GM21367 (cell line): Measurements from ENCODE around the gene MECP2.
"Not testable (repeated sequence)": the region's sequence is repeated elsewhere in the genome, so short reads cannot be mapped to it uniquely, and the experiment has no call there.

Experiments
- ATAC-seq: cut with Tn5 transposase; IDR thresholded peaks from one replicate; pipeline ENCODE4 v1.9.1; 2021; ENCODE audit not compliant: unreplicated experiment

The MECP2 gene

DNA sequence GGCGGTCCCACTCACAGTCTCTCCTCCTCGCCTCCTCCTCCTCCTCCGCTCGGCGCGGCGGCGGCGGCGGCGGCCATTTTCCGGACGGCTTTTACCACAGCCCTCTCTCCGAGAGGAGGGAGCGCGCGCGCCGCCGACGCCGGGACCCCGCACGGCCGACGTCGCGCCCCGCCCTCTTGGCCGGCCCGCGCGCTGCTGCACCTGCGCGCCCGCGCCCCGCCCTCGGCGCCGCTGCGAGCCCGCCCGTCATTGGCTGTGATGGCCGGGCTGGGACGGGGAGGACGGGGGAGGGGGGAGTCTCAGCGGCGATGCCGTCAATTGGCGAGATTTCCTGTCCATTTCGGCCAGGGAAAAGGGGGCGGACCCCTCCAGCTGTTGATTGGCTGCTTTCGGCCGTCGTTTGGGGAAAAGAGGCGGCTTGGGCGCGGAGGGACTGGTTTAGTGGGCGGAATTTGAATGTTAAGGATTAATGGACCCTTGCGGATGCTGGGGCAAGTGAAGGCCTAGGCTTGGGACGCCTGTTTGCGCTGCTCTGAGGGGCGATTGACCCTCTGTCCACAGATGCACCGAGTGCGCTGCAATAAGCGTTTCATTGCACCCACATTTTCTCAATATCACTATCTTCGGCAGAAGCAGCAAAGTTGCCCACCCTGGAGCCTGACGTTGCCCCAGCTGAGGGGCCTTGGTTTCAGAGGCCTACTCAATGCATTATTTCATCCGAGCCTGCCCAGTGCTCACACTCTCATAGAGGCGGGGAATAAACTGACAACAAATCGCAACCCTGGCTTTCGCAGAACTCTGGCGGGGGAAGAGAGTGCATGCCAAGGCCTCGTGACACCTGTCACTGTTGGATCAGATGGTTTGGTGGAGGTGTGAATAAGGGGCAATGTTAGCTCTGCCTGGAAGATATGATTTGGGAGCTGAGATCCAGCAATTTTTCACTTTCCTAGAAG lies at the start of gene MECP2:
TSS of gene MECP2 (minus strand) at position 129 of the 953 bp plus-strand sequence.
- ATAC-seq: peak; percentile 80

DNA sequence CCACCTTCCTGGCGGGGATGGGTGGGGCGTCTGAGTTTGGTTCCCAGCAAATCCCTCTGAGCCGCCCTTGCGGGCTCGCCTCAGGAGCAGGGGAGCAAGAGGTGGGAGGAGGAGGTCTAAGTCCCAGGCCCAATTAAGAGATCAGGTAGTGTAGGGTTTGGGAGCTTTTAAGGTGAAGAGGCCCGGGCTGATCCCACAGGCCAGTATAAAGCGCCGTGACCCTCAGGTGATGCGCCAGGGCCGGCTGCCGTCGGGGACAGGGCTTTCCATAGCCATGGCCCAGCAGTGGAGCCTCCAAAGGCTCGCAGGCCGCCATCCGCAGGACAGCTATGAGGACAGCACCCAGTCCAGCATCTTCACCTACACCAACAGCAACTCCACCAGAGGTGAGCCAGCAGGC lies 46.5 kb upstream of the MECP2 start, which contains the start of gene OPN1LW:
TSS of gene OPN1LW (plus strand) at position 234 of the 400 bp plus-strand sequence. CDS start at position 275, 41 bp downstream.
- ATAC-seq: not testable (repeated sequence)

DNA sequence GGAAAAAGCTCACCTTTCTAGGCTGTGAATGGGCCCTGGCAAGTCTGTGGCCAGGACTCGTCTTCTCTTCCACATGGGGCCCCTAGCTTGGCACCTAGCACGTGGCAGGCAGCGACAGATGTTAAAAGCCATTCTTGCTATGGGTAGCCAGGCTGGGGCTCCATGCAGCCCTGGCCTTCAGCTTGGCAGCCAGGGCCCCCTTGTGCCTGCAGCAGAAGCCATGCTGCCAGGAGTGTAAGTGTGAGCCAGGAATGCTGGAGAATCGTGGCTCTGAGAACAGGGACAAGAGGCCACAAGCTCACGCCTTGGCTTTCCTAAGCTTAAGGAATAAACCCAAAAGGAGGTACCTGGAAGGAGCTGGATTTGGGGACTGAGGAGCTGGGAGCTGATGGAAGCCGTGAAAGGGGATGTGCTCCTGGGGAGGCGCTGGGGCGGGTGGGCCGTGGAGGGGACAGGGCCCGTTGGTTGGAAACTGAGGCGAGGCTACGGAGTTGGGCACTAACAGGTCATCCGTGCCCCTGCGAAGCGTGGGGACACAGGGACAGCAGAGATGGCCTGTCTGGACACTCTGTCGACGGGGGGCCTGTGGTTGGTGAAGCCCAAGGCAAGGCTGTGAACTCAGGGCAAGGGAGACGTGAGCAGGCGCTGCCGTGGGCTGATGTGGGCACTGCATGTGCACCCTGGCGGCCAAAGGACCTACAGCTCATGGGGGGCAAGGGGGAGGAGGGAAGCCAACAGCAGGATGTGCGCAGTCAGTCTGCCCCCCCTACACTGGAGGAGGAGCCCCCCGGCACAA lies 45.6 kb upstream of the MECP2 start:
- ATAC-seq: no peak

DNA sequence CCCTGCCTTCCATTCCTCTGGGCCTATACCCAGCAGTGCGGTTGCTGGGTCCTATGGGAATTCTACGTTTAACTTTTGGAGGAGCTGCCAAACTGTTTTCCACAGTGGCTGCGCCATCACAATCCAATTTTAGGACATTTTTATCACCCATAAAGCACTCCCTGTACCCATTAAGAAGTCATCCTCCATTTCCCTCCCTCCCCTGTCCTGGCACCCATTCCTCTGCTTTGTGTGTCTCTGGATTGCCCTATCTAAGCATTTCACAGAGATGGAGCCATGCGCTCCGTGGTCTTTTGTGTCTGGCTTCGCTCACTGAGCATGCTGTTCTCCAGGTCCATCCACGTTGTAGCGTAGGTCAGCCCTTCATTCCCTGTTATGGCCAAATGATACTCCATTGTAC lies 44.9 kb upstream of the MECP2 start:
- no peak for ATAC-seq

DNA sequence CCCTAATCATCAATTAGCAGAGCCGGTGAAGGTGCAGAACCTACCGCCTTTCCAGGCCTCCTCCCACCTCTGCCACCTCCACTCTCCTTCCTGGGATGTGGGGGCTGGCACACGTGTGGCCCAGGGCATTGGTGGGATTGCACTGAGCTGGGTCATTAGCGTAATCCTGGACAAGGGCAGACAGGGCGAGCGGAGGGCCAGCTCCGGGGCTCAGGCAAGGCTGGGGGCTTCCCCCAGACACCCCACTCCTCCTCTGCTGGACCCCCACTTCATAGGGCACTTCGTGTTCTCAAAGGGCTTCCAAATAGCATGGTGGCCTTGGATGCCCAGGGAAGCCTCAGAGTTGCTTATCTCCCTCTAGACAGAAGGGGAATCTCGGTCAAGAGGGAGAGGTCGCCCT lies 43.2 kb upstream of the MECP2 start:
- no peak for ATAC-seq

DNA sequence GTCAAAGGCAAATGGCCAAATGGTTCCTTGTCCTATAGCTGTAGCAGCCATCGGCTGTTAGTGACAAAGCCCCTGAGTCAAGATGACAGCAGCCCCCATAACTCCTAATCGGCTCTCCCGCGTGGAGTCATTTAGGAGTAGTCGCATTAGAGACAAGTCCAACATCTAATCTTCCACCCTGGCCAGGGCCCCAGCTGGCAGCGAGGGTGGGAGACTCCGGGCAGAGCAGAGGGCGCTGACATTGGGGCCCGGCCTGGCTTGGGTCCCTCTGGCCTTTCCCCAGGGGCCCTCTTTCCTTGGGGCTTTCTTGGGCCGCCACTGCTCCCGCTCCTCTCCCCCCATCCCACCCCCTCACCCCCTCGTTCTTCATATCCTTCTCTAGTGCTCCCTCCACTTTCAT lies 42.7 kb upstream of the MECP2 start:
- ATAC-seq: no peak

DNA sequence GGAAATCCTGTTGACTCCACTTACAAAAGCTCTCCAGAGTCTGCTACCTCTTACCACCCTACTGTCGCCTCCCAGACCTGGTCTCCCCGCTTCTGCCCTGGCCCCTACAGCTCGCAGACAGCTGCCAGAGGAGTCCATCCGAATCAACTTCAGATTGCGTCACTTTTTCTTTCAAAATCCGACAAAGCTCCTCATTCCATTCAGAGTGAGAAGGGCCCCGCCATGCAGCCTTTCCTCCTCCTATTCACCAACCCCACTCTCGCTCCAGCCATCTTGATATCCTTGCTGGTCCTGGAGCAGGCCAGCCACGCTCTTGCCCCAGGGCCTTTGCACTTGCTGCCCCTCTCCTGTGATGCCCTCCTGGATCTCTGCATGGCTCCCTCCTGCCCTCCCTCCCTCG lies 41.3 kb upstream of the MECP2 start:
- ATAC-seq: no peak

DNA sequence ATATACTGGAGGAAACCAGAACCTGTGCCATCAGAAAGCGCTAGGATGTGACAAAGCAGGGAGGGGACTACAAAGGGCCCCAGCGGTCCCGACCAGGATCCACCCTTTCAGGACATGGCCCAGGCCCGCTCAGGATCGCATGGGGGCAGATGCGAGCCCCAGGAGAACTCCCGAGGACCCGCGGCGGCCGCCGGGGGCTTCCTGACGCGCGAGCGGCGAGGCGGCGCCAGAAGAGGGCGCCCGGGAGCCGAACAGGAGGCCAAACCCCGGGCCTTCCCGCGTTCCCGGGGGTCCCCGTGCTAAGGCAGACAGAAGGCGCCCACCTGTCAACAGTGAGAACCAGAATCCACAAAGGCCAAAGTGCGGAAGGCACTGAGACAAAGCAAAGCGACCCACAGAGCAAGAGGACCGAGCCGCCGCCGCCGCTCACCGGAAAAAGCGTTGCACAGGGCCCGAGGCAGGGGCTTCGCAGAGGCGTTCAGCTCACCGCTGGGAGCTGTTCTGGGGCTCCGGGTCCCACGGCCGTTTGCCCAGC lies 39.2 kb upstream of the MECP2 start:
- no peak for ATAC-seq

DNA sequence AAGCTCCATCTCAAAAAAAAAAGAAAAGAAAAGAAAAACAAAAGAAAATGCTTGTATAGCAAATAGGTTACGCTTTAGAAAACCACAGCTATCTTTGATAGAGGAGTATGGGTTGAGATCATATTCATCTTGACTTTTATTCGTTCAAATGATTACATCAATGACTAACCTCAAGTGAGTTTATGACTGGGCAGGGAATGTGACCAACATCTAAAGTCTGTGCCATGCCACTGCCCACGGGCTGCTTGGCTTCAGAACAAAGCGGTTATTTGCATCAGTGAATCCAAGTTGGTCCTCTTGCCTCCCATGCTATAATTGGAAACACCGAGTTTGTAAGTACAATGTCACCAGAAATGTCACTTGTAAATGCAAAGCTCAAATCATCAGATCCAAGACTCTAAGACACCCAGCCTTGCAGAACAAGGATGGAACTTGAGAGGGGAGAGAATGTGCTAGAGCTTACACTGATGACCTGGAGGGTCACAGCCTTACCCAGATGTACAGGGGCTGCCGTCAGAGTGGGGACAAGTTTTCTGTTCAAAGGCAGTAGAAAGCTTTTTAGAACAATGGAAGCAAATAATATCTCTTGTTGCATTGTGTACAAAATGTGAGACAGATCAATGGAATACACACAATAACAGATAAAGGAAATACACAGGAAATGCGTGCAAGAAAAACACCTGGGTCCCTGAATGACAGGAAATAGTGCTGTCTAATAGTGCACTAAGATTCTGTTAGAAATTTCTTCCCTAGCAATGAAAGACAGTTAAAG lies 38.1 kb upstream of the MECP2 start:
- ATAC-seq: no peak

DNA sequence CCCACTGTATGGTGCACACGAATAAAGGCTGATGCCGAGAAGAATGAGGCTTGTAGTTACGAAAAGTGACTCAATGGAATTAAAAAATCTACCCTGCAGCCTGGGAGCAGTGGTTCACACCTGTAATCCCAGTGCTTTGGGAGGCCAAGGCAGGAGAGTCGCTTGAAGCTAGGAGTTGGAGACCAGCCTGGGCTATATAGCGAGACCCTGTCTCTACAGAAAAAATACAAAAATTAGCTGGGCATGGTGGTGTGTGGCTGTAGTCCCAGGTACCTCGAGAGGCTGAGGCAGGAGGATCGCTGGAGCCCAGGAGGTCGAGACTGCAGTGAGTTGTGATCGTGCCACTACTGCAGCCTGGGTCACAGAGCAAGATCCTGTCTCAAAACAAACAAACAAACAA lies 34.8 kb upstream of the MECP2 start:
- no peak for ATAC-seq

DNA sequence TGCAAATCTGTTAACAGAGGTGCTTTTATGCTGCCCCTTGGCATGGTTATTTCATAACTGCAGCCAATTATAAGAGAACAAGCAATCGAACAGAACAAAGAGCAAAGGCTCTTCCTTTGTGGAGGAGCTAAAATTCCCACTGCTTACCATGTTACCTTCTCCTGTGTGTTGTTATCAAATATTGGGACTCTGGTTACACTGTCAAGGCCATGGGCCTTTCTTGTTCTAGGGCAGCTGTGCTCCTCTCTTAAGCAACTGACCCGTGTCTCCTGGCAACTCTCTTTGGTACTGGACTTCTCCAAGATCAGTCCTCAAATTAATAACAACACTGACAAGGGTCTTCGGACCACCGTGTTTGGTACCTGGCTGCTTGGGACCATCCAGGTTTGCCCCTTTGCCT lies 34.4 kb upstream of the MECP2 start:
- no peak for ATAC-seq

DNA sequence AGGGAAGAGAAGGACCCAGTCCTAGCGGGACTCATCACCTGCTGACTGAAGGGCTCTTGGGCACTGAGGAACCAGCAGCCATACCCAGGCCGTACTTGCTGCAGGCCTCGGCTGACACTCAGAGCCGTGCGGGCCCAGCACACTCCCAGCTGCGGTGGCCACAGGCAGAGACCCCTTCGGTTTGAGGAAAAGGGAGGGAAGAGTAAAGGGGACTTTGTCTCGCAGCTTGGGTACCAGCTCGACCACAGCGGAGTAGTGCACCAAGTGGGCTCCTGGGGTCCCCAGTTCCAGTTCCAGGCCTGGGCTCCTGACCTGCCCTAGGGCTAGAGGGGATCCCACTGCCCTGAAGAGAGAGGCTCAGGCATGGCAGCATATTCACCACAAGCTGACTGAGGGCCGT lies 28.6 kb upstream of the MECP2 start:
- ATAC-seq: no peak

DNA sequence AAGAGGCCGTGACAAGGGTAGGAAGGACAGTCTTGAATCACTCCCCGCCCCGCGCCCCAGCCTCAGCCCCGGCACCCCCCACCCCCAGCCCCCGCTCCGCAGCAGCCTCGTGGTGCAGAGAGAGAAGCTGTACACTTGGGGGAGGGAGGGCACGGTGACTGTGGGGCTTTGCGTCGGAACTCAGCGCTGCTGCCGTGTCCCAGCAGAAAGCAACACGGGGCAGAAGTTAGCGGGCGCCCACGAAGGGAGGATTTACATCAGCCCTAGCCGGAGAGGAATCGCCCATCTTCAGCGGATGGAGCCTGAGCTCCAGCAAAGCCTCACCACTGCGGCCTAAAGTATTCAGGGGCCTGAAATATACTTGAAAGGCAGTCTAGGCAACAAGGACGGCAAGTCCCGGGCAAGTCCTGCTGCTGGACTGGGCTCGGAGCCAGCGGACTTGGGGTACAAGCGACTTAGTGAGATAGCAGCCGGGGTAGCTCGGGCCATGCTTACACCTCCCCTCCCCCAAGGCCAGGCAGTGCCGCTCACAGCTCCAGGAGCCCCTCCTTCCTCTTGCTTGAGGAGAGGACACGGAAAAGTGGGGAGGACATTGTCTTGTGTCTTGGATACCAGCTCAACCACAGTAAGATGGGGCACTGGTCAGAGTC lies 28.0 kb upstream of the MECP2 start:
- no peak for ATAC-seq

DNA sequence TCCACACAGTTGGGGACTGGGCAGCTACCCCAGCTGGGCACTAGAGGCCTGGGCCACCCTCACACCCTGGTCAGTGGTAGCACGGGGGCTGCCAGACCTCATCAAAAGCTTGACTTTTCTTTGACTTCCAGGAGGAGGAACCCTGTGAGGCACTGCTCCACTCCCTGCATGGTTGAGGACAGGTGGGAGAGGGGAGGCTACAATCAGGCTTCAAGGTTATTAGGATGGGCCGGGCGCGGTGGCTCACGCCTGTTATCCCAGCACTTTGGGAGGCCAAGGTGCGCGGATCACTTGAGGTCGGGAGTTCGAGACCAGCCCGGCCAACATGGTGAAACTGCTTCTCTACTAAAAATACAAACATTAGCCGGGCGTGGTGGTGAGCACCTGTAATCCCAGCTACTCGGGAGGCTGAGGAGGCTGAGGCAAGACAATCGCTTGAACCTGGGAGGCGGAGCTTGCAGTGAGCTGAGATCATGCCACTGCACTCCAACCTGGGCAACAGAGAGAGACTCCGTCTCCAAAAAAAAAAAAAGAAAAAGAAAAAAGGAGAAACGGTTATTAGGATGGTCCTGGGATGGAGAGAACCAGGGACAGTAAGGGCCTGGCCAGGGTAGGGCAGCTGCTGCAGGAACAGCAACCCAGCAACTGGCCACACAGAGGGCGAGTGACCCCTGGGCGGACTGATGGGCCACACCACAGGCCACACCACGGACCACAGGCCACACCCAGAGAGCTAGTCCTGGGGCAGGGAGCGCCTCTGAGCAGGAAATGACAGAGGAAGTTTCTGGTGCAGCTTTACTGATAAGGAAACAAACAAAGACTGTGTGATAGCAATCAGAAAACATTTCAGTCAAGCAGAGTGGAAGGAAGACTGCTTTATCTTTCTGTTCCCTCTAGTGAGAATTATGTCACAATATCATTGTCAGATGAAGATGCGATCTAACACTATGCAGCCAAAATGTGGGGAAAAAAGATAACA lies 26.0 kb upstream of the MECP2 start:
- ATAC-seq: no peak

DNA sequence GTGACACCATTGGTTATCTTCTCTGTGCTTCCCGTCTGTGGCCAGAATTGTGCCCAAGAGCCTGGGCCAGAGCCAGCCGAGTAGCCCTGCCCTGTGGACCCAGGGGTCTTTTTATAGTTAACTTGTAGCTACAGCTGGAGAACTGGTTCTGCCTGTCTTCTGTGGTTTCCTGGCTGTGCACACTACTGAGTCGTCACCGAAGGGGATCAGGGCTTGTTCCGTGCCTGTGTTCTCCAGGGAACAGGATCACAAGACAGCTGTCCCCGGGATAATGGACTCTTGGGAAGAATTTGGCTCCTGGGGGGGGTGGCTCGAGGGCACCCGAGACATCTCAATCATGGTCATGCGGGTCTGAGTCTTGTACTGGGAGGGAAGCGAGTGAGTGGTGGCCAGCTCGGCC lies 24.4 kb upstream of the MECP2 start:
- no peak for ATAC-seq

DNA sequence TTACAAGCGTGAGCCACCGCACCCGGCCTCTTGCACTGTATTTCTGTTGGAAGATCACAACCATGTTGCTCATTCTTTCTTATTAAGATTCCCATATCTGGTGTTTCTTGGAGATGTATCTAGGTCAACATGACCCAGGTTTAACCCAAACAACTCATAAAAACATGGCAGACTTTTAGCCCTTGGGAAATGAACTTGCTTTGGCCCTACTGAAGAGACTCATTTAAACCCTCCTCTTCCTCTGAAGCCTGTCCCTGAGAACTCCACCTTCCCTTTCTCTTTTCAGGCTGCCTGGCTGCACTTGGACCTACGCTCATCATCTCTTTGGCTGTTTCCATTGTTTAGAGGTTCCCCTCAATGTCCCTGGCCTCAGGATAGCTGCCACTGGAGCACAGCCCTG lies 23.7 kb upstream of the MECP2 start:
- ATAC-seq: no peak

DNA sequence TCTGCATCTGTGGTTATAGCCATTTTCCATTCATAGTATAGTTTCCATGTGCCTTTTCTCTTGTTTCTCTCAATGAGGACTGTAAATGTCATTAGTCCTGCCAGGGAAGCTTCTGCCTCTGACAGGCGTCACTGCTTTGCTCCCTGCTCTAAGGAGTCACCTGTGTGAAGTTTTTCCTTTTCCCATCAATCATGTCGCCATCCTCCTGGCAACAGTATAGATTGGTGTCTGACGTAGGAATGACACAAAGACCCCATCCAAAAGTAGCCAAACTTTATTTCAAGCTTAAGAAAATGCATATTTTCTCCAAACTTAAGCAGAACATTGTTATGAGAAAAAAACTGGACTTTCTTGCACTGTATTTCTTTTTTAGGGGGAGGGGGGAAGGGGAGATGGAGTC lies 23.1 kb upstream of the MECP2 start:
- ATAC-seq: no peak

DNA sequence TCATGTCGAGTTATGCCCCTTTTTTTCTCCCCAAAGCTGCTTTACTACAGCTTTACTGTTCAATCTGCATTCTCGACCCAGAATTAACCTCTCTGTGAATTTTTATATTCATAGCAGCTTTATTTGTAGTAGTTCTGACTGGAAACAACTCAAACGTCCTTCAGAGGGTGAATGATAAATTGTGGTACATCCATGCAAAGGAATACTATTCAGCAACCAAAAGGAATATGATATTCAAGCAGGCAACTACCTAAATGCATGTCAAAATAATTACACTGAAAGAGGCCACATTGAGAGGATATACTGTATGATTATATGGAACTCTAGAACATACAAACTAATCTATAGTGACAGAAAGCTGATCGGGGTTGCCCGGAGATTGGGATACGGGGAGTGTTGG lies 20.0 kb upstream of the MECP2 start:
- ATAC-seq: no peak
